Measurements from ENCODE around the gene SPON2. TPM values are rescaled to one million over a fixed set of nuclear protein-coding genes. Genes with fewer than 3 reads are reported as not detected.

SPON2 gene
- total RNA-seq, 1 experiment from 2014 or later = 6.6 TPM

DNA sequence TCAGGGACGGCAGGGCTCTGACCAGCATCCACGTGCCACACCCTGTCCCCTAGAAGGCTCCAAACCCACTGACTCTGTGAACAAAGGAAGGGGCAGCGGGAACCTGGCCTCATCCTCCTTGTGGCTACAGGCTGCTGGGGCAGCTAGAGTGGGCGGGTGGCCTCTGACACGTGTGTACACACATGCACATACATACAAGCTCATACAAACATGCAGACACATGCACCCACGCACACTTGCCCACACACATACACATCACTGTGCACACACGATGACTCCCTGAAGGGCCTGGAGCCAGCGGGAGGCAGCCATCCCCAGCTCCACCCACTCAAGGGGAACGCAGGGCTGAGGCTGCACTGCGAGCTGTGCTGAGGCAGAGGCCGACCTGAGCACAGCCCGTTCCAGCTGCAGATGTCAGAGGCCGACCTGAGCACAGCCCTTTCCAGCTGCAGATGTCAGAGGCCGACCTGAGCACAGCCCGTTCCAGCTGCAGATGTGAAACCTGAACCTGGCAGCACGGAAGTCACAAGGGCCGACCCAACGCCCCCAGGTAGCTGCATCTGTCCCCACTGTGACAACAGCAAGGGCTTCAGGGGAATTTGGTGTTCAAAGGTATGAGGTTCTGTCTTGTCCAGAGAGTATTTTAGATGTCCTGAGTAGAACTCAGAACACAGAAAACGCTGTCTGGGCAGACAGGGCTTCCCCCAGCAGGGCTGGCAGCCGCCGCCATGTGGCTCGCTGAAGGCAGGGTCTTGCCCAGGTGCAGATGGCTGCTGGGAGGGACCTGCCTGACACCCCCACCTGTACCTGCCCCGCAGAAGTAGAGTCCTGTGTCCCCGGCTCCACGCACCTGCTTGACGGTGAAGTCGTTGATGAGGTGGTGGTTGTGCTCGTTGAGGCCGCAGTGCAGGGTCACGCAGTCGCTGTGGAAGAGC lies 43.0 kb upstream of the SPON2 start (continued):
- TF ChIP-seq, protein P1, sequence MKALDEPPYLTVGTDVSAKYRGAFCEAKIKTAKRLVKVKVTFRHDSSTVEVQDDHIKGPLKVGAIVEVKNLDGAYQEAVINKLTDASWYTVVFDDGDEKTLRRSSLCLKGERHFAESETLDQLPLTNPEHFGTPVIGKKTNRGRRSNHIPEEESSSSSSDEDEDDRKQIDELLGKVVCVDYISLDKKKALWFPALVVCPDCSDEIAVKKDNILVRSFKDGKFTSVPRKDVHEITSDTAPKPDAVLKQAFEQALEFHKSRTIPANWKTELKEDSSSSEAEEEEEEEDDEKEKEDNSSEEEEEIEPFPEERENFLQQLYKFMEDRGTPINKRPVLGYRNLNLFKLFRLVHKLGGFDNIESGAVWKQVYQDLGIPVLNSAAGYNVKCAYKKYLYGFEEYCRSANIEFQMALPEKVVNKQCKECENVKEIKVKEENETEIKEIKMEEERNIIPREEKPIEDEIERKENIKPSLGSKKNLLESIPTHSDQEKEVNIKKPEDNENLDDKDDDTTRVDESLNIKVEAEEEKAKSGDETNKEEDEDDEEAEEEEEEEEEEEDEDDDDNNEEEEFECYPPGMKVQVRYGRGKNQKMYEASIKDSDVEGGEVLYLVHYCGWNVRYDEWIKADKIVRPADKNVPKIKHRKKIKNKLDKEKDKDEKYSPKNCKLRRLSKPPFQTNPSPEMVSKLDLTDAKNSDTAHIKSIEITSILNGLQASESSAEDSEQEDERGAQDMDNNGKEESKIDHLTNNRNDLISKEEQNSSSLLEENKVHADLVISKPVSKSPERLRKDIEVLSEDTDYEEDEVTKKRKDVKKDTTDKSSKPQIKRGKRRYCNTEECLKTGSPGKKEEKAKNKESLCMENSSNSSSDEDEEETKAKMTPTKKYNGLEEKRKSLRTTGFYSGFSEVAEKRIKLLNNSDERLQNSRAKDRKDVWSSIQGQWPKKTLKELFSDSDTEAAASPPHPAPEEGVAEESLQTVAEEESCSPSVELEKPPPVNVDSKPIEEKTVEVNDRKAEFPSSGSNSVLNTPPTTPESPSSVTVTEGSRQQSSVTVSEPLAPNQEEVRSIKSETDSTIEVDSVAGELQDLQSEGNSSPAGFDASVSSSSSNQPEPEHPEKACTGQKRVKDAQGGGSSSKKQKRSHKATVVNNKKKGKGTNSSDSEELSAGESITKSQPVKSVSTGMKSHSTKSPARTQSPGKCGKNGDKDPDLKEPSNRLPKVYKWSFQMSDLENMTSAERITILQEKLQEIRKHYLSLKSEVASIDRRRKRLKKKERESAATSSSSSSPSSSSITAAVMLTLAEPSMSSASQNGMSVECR (CRISPR knock-in tag; IDR thresholded peaks at IDR 0.05; ENCODE audit: borderline replicate concordance) = no peak
- TF ChIP-seq SP1 (CRISPR knock-in tag; conservative IDR thresholded peaks at IDR 0.05) (no peak), JAZF1 (CRISPR knock-in tag; IDR thresholded peaks at IDR 0.05) (no peak)
- TF ChIP-seq, protein P2, sequence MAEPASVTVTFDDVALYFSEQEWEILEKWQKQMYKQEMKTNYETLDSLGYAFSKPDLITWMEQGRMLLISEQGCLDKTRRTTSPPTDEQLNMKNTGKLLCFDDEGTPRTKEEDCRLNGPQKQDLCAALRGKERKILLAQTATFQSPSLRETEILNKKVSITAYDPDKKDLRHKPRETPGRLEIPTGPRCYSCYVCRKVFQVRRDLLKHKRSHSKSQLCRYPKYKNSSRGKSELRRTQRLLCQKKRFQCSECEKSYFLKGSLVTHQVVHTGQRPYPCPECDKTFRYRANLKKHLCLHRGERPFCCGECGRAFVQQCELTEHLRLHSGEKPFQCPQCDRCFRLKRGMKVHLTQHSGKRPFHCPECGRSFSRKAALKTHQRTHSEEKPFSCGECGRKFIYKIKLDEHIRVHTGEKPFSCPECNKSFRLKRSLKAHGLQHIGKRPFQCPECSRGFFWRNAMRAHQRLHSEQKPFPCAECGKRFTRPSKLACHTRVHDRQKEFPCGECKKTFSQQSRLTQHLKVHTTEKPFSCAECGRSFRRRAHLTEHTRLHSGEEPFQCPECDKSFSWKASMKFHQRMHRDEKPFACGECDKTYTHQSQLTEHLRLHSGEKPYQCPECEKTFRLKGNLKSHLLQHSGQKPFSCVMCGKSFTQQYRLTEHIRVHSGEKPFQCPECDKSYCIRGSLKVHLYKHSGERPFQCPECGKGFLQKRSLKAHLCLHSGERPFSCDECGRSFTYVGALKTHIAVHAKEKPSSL (CRISPR knock-in tag; conservative IDR thresholded peaks at IDR 0.05) = no peak

DNA sequence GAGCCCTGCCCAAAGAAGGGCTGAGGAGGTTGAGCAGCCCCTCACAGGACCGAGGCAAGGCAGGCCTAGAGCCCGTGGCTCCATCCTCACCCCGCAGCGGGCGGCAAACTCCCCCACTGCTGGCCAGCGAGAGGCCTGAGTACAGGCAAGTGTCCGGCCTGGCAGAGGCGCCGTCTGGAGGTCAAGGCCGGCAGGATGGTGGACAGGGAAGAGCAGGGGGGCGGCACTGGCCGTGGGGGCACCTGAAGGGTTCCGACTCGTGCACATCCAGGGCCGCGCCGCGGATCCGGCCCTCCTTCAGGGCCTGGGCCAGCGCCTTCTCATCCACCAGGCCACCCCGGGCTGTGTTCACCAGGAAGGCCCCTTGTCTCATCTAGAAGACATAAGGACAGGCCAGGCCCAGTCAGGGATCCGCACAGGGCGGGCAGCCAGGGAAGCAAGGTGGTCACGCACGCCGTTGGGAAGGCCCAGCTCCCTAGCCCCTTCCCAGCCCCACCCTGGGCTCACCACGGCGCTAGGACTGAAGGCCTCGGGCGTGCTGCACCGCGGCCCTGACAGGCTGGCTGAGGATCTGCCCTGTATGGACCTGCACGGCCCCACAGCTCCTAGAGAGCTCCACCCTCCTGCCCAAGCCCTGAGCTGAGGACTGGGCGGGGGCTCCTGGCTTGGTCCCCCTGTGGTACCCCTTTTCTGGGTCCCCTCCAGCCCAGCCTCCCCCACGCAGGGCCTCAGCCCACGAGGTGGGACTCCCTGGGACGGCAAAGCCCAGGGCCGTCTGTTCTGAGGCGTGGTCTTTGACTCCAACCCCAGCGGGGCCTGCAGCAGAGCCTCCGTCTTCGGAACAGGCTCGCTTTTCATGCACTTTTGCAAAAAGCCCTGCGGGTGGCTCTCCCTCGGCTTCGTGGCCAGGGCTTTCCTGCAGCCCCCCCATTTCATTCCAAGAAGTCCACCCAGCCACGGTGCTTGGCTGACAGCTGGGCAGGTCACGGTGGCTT lies 42.0 kb upstream of the SPON2 start:
- Mint-ChIP-seq H3K9me3 (no peaks in the 10 kb centered on the region), H3K27ac (no peak overlapping the region), H3K27me3 (ENCODE audit: low read depth) (no peaks in the 10 kb centered on the region), H3K4me3 (no peak overlapping the region), H3K4me1 (no peaks in the 10 kb centered on the region), H3K36me3 (peaks cover 17% of the 10 kb centered on the region)
- POLR2A ChIA-PET = no interaction called here
- CTCF ChIA-PET = no interaction called here
- no peak for ATAC-seq
- no peak for DNase-seq (ENCODE audit: low spot score)
- TF ChIP-seq, protein P3, sequence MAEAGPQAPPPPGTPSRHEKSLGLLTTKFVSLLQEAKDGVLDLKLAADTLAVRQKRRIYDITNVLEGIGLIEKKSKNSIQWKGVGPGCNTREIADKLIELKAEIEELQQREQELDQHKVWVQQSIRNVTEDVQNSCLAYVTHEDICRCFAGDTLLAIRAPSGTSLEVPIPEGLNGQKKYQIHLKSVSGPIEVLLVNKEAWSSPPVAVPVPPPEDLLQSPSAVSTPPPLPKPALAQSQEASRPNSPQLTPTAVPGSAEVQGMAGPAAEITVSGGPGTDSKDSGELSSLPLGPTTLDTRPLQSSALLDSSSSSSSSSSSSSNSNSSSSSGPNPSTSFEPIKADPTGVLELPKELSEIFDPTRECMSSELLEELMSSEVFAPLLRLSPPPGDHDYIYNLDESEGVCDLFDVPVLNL (CRISPR knock-in tag; IDR thresholded peaks at IDR 0.05; ENCODE audit: borderline replicate concordance, low read depth) = no peak
- no peak for TF ChIP-seq SMAD4 (CRISPR knock-in tag; IDR thresholded peaks at IDR 0.05)
- TF ChIP-seq, protein P4, sequence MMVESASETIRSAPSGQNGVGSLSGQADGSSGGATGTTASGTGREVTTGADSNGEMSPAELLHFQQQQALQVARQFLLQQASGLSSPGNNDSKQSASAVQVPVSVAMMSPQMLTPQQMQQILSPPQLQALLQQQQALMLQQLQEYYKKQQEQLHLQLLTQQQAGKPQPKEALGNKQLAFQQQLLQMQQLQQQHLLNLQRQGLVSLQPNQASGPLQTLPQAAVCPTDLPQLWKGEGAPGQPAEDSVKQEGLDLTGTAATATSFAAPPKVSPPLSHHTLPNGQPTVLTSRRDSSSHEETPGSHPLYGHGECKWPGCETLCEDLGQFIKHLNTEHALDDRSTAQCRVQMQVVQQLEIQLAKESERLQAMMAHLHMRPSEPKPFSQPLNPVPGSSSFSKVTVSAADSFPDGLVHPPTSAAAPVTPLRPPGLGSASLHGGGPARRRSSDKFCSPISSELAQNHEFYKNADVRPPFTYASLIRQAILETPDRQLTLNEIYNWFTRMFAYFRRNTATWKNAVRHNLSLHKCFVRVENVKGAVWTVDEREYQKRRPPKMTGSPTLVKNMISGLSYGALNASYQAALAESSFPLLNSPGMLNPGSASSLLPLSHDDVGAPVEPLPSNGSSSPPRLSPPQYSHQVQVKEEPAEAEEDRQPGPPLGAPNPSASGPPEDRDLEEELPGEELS (CRISPR knock-in tag; IDR thresholded peaks at IDR 0.05) = no peak
- TF ChIP-seq IRF2 (CRISPR knock-in tag; IDR thresholded peaks at IDR 0.05; ENCODE audit: borderline replicate concordance, low read depth) = no peak
- no peak for TF ChIP-seq ZNF317 (CRISPR knock-in tag; IDR thresholded peaks at IDR 0.05; ENCODE audit: borderline replicate concordance, low read depth)
- TF ChIP-seq SOX15 (CRISPR knock-in tag; IDR thresholded peaks at IDR 0.05) = no peak
- TF ChIP-seq, protein P5, sequence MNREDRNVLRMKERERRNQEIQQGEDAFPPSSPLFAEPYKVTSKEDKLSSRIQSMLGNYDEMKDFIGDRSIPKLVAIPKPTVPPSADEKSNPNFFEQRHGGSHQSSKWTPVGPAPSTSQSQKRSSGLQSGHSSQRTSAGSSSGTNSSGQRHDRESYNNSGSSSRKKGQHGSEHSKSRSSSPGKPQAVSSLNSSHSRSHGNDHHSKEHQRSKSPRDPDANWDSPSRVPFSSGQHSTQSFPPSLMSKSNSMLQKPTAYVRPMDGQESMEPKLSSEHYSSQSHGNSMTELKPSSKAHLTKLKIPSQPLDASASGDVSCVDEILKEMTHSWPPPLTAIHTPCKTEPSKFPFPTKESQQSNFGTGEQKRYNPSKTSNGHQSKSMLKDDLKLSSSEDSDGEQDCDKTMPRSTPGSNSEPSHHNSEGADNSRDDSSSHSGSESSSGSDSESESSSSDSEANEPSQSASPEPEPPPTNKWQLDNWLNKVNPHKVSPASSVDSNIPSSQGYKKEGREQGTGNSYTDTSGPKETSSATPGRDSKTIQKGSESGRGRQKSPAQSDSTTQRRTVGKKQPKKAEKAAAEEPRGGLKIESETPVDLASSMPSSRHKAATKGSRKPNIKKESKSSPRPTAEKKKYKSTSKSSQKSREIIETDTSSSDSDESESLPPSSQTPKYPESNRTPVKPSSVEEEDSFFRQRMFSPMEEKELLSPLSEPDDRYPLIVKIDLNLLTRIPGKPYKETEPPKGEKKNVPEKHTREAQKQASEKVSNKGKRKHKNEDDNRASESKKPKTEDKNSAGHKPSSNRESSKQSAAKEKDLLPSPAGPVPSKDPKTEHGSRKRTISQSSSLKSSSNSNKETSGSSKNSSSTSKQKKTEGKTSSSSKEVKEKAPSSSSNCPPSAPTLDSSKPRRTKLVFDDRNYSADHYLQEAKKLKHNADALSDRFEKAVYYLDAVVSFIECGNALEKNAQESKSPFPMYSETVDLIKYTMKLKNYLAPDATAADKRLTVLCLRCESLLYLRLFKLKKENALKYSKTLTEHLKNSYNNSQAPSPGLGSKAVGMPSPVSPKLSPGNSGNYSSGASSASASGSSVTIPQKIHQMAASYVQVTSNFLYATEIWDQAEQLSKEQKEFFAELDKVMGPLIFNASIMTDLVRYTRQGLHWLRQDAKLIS (CRISPR knock-in tag; IDR thresholded peaks at IDR 0.05; ENCODE audit: borderline replicate concordance) = no peak
- no peak for TF ChIP-seq CBFB (CRISPR knock-in tag; IDR thresholded peaks at IDR 0.05; ENCODE audit: low read depth)
- TF ChIP-seq, protein P6, sequence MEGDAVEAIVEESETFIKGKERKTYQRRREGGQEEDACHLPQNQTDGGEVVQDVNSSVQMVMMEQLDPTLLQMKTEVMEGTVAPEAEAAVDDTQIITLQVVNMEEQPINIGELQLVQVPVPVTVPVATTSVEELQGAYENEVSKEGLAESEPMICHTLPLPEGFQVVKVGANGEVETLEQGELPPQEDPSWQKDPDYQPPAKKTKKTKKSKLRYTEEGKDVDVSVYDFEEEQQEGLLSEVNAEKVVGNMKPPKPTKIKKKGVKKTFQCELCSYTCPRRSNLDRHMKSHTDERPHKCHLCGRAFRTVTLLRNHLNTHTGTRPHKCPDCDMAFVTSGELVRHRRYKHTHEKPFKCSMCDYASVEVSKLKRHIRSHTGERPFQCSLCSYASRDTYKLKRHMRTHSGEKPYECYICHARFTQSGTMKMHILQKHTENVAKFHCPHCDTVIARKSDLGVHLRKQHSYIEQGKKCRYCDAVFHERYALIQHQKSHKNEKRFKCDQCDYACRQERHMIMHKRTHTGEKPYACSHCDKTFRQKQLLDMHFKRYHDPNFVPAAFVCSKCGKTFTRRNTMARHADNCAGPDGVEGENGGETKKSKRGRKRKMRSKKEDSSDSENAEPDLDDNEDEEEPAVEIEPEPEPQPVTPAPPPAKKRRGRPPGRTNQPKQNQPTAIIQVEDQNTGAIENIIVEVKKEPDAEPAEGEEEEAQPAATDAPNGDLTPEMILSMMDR (IDR thresholded peaks at IDR 0.05) = no peak
